Smooth muscle cell (in vitro differentiated cells): ENCODE measurements around the gene KCNJ10. TPM values are rescaled to one million over a fixed set of nuclear protein-coding genes. Genes with fewer than 3 reads are reported as not detected.
"Not testable (repeated sequence)": the region's sequence is repeated elsewhere in the genome, so short reads cannot be mapped to it uniquely, and the experiment has no call there.

Source experiments
- DNase-seq: peaks from one replicate; lab custom pipeline; 2025; ENCODE audit not compliant: unreplicated experiment; lab: John Stamatoyannopoulos, UW
- H2AFZ ChIP-seq: fragments of 200-600 bp; sonication (generic); 2 replicates; pipeline ENCODE4 v1.6.0; 2016; ENCODE audit warnings: antibody characterized with exemption, low read depth, mild to moderate bottlenecking
- H3F3A ChIP-seq: fragments of 200-600 bp; sonication (generic); 2 replicates; pipeline ENCODE4 v1.6.0; 2017; ENCODE audit warnings: antibody characterized with exemption, low read depth
- H3K27ac ChIP-seq: fragments of 200-600 bp; sonication (generic); 2 replicates; pipeline ENCODE4 v1.5.1; 2016; ENCODE audit warnings: low read depth, mild to moderate bottlenecking
- H3K27me3 ChIP-seq: fragments of 200-600 bp; sonication (generic); 2 replicates; pipeline ENCODE4 v1.6.1; 2016; ENCODE audit warnings: low read depth, mild to moderate bottlenecking
- H3K36me3 ChIP-seq: fragments of 200-600 bp; sonication (generic); 2 replicates; pipeline ENCODE4 v1.5.1; 2016; ENCODE audit warnings: low read depth
- H3K4me1 ChIP-seq: fragments of 200-600 bp; sonication (generic); 2 replicates; pipeline ENCODE4 v1.5.1; 2016; ENCODE audit warnings: low read depth
- H3K4me2 ChIP-seq: fragments of 200-600 bp; sonication (generic); 2 replicates; pipeline ENCODE4 v1.6.0; 2016; ENCODE audit warnings: mild to moderate bottlenecking
- H3K4me3 ChIP-seq: fragments of 200-600 bp; sonication (generic); 2 replicates; pipeline ENCODE4 v1.5.1; 2016; ENCODE audit warnings: mild to moderate bottlenecking
- H3K79me2 ChIP-seq: fragments of 200-600 bp; sonication (generic); 2 replicates; pipeline ENCODE4 v1.6.0; 2016; ENCODE audit warnings: low read depth, mild to moderate bottlenecking
- H3K9ac ChIP-seq: fragments of 200-600 bp; sonication (generic); 2 replicates; pipeline ENCODE4 v1.6.0; 2016; ENCODE audit warnings: low read depth
- H3K9me3 ChIP-seq: fragments of 200-600 bp; sonication (generic); replicated peaks from 2 replicates; pipeline ENCODE4 v1.5.1; 2016; ENCODE audit warnings: low read depth
- H4K20me1 ChIP-seq: fragments of 200-600 bp; sonication (generic); 2 replicates; pipeline ENCODE4 v1.6.0; 2016; ENCODE audit warnings: low read depth
- WGBS: methylation state at CpG from one replicate; pipeline ENCODE4 v1.1.7; 2016; ENCODE audit warnings: low lambda C conversion rate; 5-methylcytosine and 5-hydroxymethylcytosine counted together
- polyA plus RNA-seq: library from polyadenylated mRNA; unstranded; fragments of >200 nt; fragmentation: Nextera tagmentation; extraction: Ambion mirVana; gene quantifications from 2 replicates; pipeline ENCODE4 v1.2.1, GENCODE V29; 2016
- total RNA-seq: library from RNA; depleted of rRNA; stranded (reverse); fragments of >200 nt; gene quantifications from 2 replicates; pipeline ENCODE4 v1.2.3, GENCODE V29; 2014
- TF ChIP-seq, protein P1 (sequence below): fragments of 200-600 bp; sonication (generic); IDR thresholded peaks from 2 replicates; pipeline ENCODE4 v1.5.1; 2017; ENCODE audit warnings: borderline replicate concordance, mild to moderate bottlenecking, antibody characterized with exemption; ENCODE audit not compliant: insufficient read depth, poor library complexity, severe bottlenecking

The KCNJ10 gene
- total and polyA plus RNA-seq, 2 experiments from 2014 or later: not detected

GRCh38 chr1:160114085-160114484, 44.1 kb upstream of the KCNJ10 start:
- no peak for DNase-seq
- Histone ChIP-seq H3K4me2 (no peak overlapping the region), H3K36me3 (no peaks in the 10 kb centered on the region), H4K20me1 (no peaks in the 10 kb centered on the region), H2AFZ (no peak overlapping the region), H3K27ac (no peak overlapping the region), H3K27me3 (no peaks in the 10 kb centered on the region), H3K79me2 (no peaks in the 10 kb centered on the region), H3F3A (no peaks in the 10 kb centered on the region), H3K9me3 (no peaks in the 10 kb centered on the region), H3K9ac (no peak overlapping the region), H3K4me3 (no peak overlapping the region), H3K4me1 (peaks cover 46% of the 10 kb centered on the region)
- 74% methylated on average over 4 of the region's 4 CpGs for WGBS
- TF ChIP-seq, protein P1, sequence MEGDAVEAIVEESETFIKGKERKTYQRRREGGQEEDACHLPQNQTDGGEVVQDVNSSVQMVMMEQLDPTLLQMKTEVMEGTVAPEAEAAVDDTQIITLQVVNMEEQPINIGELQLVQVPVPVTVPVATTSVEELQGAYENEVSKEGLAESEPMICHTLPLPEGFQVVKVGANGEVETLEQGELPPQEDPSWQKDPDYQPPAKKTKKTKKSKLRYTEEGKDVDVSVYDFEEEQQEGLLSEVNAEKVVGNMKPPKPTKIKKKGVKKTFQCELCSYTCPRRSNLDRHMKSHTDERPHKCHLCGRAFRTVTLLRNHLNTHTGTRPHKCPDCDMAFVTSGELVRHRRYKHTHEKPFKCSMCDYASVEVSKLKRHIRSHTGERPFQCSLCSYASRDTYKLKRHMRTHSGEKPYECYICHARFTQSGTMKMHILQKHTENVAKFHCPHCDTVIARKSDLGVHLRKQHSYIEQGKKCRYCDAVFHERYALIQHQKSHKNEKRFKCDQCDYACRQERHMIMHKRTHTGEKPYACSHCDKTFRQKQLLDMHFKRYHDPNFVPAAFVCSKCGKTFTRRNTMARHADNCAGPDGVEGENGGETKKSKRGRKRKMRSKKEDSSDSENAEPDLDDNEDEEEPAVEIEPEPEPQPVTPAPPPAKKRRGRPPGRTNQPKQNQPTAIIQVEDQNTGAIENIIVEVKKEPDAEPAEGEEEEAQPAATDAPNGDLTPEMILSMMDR: no peak

- no peak overlapping the region for H3K9ac ChIP-seq
- H3F3A ChIP-seq: no peaks in the 10 kb centered on the region
- H3K27ac ChIP-seq: no peak overlapping the region
- H4K20me1 ChIP-seq: no peaks in the 10 kb centered on the region
- no peaks in the 10 kb centered on the region for H3K9me3 ChIP-seq
- DNase-seq: no peak
- H3K79me2 ChIP-seq: no peaks in the 10 kb centered on the region
- no peaks in the 10 kb centered on the region for H3K36me3 ChIP-seq
- H3K4me2 ChIP-seq: no peak overlapping the region
- TF ChIP-seq, protein P1: no peak
- no peak overlapping the region for H3K4me3 ChIP-seq
- no peak overlapping the region for H2AFZ ChIP-seq
- 87% methylated on average over 8 of the region's 8 CpGs for WGBS
- peaks cover 43% of the 10 kb centered on the region for H3K4me1 ChIP-seq
- H3K27me3 ChIP-seq: no peaks in the 10 kb centered on the region
Observed at GRCh38 chr1:160113407-160113806, 43.4 kb upstream of the KCNJ10 start.

DNA sequence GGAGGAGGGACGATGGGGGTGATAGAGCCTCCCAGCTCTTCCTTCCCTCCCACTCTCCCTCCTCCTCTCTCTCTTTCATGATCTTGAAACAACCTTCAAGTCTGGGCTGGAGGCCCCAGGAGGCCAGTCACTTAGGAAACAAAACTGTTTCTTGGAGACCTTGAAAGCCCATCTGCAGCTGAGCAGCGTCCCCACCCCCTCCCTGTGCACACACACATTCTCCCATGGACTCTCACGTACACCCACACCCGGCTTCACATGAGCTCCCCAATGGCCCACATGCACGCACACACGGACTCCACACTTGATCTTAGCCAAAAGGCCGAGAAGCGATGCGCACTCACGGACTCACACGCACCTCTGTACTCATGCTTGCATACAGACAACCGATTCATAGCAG, 42.4 kb upstream of the KCNJ10 start:
- no peaks in the 10 kb centered on the region for H4K20me1 ChIP-seq
- H3K27ac ChIP-seq: no peak overlapping the region
- H3K9ac ChIP-seq: no peak overlapping the region
- no peaks in the 10 kb centered on the region for H3K27me3 ChIP-seq
- no peaks in the 10 kb centered on the region for H3K9me3 ChIP-seq
- no peak overlapping the region for H2AFZ ChIP-seq
- WGBS: 95% methylated on average over 11 of the region's 12 CpGs
- TF ChIP-seq, protein P1: no peak
- no peak overlapping the region for H3K4me3 ChIP-seq
- no peaks in the 10 kb centered on the region for H3F3A ChIP-seq
- H3K4me2 ChIP-seq: no peak overlapping the region
- no peaks in the 10 kb centered on the region for H3K36me3 ChIP-seq
- H3K79me2 ChIP-seq: no peaks in the 10 kb centered on the region
- DNase-seq: no peak
- peaks cover 37% of the 10 kb centered on the region for H3K4me1 ChIP-seq

DNA sequence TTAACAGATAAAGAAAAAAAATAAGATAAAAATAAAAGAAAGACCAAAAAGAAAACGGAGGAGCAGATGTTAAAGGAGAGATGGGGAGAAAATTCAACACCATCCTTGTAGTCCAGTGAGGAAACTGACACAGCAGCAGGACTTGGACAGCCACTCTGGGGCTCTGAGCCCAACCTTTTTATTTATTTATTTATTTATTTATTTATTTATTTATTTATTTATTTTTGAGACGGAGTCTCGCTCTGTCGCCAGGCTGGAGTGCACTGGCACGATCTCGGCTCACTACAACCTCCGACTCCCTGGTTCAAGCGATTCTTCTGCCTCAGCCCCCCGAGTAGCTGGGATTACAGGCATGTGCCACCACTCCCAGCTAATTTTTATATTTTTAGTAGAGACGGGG, 41.5 kb upstream of the KCNJ10 start:
- H3K36me3 ChIP-seq, H3K9ac ChIP-seq, H3K27me3 ChIP-seq, H3K4me3 ChIP-seq, H4K20me1 ChIP-seq, H3K4me2 ChIP-seq, H3F3A ChIP-seq, DNase-seq, H3K9me3 ChIP-seq, H3K27ac ChIP-seq, H3K79me2 ChIP-seq, H2AFZ ChIP-seq: not testable (repeated sequence)
- WGBS: 94% methylated on average over 10 of the region's 10 CpGs
- H3K4me1 ChIP-seq: peaks cover 37% of the 10 kb centered on the region
